OCI-M2 (cell line): Measurements from ENCODE around the gene SELENOF.

Source experiments
- DNase-seq: peaks from one replicate; lab custom pipeline; 2025; ENCODE audit not compliant: unreplicated experiment; lab: John Stamatoyannopoulos, UW

Gene SELENOF

GRCh38 chr1:86913896-86914600 is at the start of gene SELENOF:
TSS of gene SELENOF (minus strand) at chr1:86914126. CDS start at chr1:86914111, 15 bp downstream.
- DNase-seq: peak; percentile 97

- DNase-seq: no peak
Measured at GRCh38 chr1:86960548-86960947, 46.6 kb upstream of the SELENOF start.

- no peak for DNase-seq
Measured at GRCh38 chr1:86957221-86957620, 43.3 kb upstream of the SELENOF start.

- DNase-seq: no peak
Measured at GRCh38 chr1:86956221-86956620, 42.3 kb upstream of the SELENOF start.

GRCh38 chr1:86955678-86956077 is 41.8 kb upstream of the SELENOF start:
- no peak for DNase-seq

GRCh38 chr1:86953167-86953566 is 39.2 kb upstream of the SELENOF start:
- no peak for DNase-seq

GRCh38 chr1:86951430-86951829 is 37.5 kb upstream of the SELENOF start:
- DNase-seq: no peak

GRCh38 chr1:86950712-86951419 is 36.9 kb upstream of the SELENOF start:
- DNase-seq: no peak

- DNase-seq: no peak
Measured at GRCh38 chr1:86948212-86948611, 34.3 kb upstream of the SELENOF start.

GRCh38 chr1:86942743-86943142 is 28.8 kb upstream of the SELENOF start:
- no peak for DNase-seq

GRCh38 chr1:86942042-86942441 is 28.1 kb upstream of the SELENOF start:
- no peak for DNase-seq

- no peak for DNase-seq
Measured at GRCh38 chr1:86940599-86940998, 26.7 kb upstream of the SELENOF start.

- no peak for DNase-seq
Measured at GRCh38 chr1:86939406-86939805, 25.5 kb upstream of the SELENOF start.

- DNase-seq: no peak
Measured at GRCh38 chr1:86938855-86939254, 24.9 kb upstream of the SELENOF start.

GRCh38 chr1:86938450-86938849 is 24.5 kb upstream of the SELENOF start:
- DNase-seq: no peak

GRCh38 chr1:86933562-86934377 is 19.8 kb upstream of the SELENOF start:
- DNase-seq: peak; percentile 26

- no peak for DNase-seq
Measured at GRCh38 chr1:86933051-86933450, 19.1 kb upstream of the SELENOF start.

GRCh38 chr1:86928819-86929218 is 14.9 kb upstream of the SELENOF start:
- no peak for DNase-seq

- no peak for DNase-seq
Measured at GRCh38 chr1:86926883-86927282, 13.0 kb upstream of the SELENOF start.

GRCh38 chr1:86925742-86926141 is 11.8 kb upstream of the SELENOF start:
- no peak for DNase-seq

GRCh38 chr1:86924324-86924960 is 10.5 kb upstream of the SELENOF start:
- DNase-seq: no peak
